GM23338 (cell line): ENCODE data around the gene CTDP1.

Experiments used
- EZH2 ChIP-seq: fragments of 200-600 bp; sonication (generic); IDR thresholded peaks from one replicate; pipeline ENCODE4 v1.8.0; 2017; ENCODE audit warnings: antibody characterized with exemption, mild to moderate bottlenecking, low read depth; ENCODE audit not compliant: unreplicated experiment
- EZH2phosphoT487 ChIP-seq: fragments of 200-600 bp; sonication (generic); IDR thresholded peaks from one replicate; pipeline ENCODE4 v1.8.1; 2018; ENCODE audit warnings: antibody characterized with exemption; ENCODE audit not compliant: unreplicated experiment
- JUNB ChIP-seq: IDR thresholded peaks from one replicate; pipeline ENCODE4 v1.6.1; 2016; ENCODE audit warnings: antibody characterized with exemption; ENCODE audit not compliant: unreplicated experiment
- POLR2AphosphoS5 ChIP-seq: IDR thresholded peaks from 2 replicates; pipeline ENCODE4 v1.6.1; 2016; ENCODE audit warnings: antibody characterized with exemption, low read depth
- ZNF114 ChIP-seq: fragments of 250-450 bp; sonication (Bioruptor Pico); IDR thresholded peaks from 2 replicates; pipeline ENCODE4 v1.5.0; 2020; ENCODE audit warnings: mild to moderate bottlenecking, moderate library complexity
- ZNF331 ChIP-seq: fragments of 250-450 bp; sonication (Bioruptor Pico); IDR thresholded peaks from 2 replicates; pipeline ENCODE4 v1.5.0; 2020; ENCODE audit warnings: low read depth, mild to moderate bottlenecking, moderate library complexity
- TF ChIP-seq, protein P1 (sequence below), 2 experiments: fragments of 200-600 bp in 1 of 2; sonication (generic) in 1 of 2; conservative IDR thresholded peaks; 2 replicates each; pipeline versions ENCODE4 v1.5.1 to v1.6.1; 2016 to 2017; ENCODE audit warnings: antibody characterized with exemption in 2 of 2, low read depth in 2 of 2, mild to moderate bottlenecking in 2 of 2, moderate library complexity in 1 of 2
- TF ChIP-seq, protein P2 (sequence below): IDR thresholded peaks from one replicate; pipeline ENCODE4 v1.6.1; 2018; ENCODE audit warnings: antibody characterized with exemption; ENCODE audit not compliant: unreplicated experiment
- TF ChIP-seq, protein P3 (sequence below): fragments of 250-450 bp; sonication (Bioruptor Pico); IDR thresholded peaks from 2 replicates; pipeline ENCODE4 v1.5.0; 2020; ENCODE audit warnings: mild to moderate bottlenecking, moderate library complexity
- TF ChIP-seq, protein P4 (sequence below): IDR thresholded peaks from 2 replicates; pipeline ENCODE4 v1.6.1; 2016; ENCODE audit warnings: antibody characterized with exemption

DNA sequence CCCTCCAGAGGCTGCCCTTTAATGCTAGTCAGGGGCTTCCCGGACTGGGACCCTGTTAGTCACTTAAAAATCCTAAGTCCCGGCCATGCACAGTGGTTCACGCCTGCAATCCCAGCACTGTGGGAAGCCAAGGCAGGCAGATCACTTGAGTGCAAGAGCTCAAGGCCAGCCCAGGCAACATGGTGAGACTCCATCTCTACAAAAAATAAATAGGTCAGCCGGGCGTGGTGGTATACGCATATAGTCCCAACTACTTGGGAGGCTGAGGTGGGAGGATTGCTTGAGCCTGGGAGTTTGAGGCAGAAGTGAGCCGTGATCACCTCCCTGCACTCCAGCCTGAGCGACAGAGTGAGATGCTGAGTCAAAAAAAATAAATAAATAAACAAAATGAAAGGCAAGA lies 100.9 kb downstream of the CTDP1 start:
- TF ChIP-seq ZNF331: no peak
- TF ChIP-seq, protein P1, sequence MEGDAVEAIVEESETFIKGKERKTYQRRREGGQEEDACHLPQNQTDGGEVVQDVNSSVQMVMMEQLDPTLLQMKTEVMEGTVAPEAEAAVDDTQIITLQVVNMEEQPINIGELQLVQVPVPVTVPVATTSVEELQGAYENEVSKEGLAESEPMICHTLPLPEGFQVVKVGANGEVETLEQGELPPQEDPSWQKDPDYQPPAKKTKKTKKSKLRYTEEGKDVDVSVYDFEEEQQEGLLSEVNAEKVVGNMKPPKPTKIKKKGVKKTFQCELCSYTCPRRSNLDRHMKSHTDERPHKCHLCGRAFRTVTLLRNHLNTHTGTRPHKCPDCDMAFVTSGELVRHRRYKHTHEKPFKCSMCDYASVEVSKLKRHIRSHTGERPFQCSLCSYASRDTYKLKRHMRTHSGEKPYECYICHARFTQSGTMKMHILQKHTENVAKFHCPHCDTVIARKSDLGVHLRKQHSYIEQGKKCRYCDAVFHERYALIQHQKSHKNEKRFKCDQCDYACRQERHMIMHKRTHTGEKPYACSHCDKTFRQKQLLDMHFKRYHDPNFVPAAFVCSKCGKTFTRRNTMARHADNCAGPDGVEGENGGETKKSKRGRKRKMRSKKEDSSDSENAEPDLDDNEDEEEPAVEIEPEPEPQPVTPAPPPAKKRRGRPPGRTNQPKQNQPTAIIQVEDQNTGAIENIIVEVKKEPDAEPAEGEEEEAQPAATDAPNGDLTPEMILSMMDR (conservative IDR thresholded peaks at IDR 0.05; ENCODE audit: low read depth in 2 of 2): no peak
- TF ChIP-seq POLR2AphosphoS5: no peak
- TF ChIP-seq, protein P2, sequence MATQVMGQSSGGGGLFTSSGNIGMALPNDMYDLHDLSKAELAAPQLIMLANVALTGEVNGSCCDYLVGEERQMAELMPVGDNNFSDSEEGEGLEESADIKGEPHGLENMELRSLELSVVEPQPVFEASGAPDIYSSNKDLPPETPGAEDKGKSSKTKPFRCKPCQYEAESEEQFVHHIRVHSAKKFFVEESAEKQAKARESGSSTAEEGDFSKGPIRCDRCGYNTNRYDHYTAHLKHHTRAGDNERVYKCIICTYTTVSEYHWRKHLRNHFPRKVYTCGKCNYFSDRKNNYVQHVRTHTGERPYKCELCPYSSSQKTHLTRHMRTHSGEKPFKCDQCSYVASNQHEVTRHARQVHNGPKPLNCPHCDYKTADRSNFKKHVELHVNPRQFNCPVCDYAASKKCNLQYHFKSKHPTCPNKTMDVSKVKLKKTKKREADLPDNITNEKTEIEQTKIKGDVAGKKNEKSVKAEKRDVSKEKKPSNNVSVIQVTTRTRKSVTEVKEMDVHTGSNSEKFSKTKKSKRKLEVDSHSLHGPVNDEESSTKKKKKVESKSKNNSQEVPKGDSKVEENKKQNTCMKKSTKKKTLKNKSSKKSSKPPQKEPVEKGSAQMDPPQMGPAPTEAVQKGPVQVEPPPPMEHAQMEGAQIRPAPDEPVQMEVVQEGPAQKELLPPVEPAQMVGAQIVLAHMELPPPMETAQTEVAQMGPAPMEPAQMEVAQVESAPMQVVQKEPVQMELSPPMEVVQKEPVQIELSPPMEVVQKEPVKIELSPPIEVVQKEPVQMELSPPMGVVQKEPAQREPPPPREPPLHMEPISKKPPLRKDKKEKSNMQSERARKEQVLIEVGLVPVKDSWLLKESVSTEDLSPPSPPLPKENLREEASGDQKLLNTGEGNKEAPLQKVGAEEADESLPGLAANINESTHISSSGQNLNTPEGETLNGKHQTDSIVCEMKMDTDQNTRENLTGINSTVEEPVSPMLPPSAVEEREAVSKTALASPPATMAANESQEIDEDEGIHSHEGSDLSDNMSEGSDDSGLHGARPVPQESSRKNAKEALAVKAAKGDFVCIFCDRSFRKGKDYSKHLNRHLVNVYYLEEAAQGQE: no peak
- TF ChIP-seq EZH2: no peak
- TF ChIP-seq EZH2phosphoT487: no peak
- TF ChIP-seq, protein P3, sequence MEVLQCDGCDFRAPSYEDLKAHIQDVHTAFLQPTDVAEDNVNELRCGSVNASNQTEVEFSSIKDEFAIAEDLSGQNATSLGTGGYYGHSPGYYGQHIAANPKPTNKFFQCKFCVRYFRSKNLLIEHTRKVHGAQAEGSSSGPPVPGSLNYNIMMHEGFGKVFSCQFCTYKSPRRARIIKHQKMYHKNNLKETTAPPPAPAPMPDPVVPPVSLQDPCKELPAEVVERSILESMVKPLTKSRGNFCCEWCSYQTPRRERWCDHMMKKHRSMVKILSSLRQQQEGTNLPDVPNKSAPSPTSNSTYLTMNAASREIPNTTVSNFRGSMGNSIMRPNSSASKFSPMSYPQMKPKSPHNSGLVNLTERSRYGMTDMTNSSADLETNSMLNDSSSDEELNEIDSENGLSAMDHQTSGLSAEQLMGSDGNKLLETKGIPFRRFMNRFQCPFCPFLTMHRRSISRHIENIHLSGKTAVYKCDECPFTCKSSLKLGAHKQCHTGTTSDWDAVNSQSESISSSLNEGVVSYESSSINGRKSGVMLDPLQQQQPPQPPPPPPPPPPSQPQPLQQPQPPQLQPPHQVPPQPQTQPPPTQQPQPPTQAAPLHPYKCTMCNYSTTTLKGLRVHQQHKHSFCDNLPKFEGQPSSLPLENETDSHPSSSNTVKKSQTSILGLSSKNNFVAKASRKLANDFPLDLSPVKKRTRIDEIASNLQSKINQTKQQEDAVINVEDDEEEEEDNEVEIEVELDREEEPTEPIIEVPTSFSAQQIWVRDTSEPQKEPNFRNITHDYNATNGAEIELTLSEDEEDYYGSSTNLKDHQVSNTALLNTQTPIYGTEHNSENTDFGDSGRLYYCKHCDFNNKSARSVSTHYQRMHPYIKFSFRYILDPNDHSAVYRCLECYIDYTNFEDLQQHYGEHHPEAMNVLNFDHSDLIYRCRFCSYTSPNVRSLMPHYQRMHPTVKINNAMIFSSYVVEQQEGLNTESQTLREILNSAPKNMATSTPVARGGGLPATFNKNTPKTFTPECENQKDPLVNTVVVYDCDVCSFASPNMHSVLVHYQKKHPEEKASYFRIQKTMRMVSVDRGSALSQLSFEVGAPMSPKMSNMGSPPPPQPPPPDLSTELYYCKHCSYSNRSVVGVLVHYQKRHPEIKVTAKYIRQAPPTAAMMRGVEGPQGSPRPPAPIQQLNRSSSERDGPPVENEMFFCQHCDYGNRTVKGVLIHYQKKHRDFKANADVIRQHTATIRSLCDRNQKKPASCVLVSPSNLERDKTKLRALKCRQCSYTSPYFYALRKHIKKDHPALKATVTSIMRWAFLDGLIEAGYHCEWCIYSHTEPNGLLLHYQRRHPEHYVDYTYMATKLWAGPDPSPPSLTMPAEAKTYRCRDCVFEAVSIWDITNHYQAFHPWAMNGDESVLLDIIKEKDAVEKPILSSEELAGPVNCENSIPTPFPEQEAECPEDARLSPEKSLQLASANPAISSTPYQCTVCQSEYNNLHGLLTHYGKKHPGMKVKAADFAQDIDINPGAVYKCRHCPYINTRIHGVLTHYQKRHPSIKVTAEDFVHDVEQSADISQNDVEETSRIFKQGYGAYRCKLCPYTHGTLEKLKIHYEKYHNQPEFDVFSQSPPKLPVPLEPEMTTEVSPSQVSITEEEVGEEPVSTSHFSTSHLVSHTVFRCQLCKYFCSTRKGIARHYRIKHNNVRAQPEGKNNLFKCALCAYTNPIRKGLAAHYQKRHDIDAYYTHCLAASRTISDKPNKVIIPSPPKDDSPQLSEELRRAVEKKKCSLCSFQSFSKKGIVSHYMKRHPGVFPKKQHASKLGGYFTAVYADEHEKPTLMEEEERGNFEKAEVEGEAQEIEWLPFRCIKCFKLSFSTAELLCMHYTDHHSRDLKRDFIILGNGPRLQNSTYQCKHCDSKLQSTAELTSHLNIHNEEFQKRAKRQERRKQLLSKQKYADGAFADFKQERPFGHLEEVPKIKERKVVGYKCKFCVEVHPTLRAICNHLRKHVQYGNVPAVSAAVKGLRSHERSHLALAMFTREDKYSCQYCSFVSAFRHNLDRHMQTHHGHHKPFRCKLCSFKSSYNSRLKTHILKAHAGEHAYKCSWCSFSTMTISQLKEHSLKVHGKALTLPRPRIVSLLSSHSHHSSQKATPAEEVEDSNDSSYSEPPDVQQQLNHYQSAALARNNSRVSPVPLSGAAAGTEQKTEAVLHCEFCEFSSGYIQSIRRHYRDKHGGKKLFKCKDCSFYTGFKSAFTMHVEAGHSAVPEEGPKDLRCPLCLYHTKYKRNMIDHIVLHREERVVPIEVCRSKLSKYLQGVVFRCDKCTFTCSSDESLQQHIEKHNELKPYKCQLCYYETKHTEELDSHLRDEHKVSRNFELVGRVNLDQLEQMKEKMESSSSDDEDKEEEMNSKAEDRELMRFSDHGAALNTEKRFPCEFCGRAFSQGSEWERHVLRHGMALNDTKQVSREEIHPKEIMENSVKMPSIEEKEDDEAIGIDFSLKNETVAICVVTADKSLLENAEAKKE (CRISPR knock-in tag): no peak
- TF ChIP-seq JUNB: no peak
- TF ChIP-seq, protein P4, sequence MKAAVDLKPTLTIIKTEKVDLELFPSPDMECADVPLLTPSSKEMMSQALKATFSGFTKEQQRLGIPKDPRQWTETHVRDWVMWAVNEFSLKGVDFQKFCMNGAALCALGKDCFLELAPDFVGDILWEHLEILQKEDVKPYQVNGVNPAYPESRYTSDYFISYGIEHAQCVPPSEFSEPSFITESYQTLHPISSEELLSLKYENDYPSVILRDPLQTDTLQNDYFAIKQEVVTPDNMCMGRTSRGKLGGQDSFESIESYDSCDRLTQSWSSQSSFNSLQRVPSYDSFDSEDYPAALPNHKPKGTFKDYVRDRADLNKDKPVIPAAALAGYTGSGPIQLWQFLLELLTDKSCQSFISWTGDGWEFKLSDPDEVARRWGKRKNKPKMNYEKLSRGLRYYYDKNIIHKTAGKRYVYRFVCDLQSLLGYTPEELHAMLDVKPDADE: no peak
- TF ChIP-seq ZNF114 (CRISPR knock-in tag): no peak
